GM18867 (cell line): ENCODE results near the gene SEMA6B.
"Not testable (repeated sequence)": the region's sequence is repeated elsewhere in the genome, so short reads cannot be mapped to it uniquely, and the experiment has no call there.

Source experiments
- ATAC-seq: cut with Tn5 transposase; IDR thresholded peaks from one replicate; pipeline ENCODE4 v1.9.1; 2021; ENCODE audit warnings: mild to moderate bottlenecking, moderate library complexity; ENCODE audit not compliant: unreplicated experiment

Gene SEMA6B

DNA sequence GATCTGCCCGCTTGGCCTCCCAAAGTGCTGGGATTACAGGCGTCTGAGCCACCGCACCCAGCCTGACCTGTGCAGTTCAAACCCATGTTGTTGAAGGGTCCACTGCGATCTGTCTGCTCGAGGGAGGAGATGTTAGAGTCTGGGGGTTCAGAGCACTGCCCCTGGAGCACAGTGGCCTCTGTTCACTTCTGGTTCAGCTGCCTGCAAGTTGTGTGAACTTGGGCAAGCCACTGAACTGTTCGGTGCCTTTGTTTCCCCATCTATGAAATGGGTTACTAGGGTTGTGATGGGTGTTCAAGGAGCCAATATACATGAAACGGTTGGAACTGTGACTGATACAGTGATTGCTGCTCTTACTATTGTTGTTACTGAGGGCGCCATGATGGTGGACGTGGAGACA is 26.1 kb downstream of the SEMA6B start:
- ATAC-seq: no peak

DNA sequence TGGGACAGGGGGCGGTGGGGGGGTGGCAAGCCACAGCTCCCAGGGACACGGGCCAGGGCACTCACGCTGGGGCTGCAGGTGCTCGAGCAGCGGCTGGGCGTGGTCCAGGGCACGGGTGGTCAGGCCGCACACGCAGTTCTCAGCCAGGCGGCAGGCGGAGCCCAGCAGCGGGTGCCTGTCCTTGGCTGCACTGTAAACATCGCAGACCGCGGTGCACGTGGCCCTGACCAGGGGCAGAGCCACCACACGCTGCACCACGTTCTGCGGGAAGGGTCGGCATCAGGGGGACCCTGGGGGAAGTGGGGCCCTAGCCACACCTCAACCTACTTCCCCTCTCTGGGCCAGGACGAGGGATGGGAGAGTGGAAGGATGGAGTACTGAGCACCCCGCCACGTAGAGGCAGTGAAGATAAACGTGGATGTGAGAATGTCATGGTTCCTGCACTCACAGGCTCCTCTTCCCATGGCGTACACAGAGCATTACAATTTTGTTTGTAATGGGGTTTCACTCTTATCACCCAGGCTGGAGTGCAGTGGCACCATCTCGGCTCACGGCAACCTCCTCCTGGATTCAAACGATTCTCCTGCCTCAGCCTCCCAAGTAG is 27.8 kb downstream of the SEMA6B start:
- ATAC-seq: no peak

DNA sequence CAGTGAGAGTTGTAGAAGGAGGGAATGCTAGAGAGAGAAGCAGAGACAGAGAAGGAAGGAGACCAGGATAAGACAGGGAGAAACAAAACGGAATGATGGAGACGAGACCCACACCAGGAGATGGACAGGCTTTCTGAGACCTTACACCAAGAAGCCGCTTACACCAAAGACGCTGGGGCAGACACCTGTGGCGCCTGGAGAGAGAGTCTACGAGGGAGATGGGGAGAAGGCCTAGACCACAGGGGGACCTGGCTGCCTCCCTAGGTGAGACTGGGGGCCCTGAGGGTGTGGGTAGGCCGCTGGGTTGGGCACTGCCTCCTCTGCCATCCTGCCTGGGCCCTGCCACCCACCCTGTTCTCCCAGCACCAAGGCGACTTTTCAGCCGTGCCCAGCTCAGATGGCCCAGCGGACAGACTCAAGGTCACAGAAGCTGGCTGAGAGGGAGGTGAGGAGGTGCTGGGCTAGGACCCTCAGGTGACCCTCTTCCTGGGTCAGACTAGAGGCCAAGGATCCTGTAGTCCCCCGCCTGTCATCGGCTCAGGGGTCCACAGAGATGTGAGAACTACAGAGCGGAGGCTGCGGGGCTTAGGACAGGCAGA is 29.5 kb downstream of the SEMA6B start:
- no peak for ATAC-seq

DNA sequence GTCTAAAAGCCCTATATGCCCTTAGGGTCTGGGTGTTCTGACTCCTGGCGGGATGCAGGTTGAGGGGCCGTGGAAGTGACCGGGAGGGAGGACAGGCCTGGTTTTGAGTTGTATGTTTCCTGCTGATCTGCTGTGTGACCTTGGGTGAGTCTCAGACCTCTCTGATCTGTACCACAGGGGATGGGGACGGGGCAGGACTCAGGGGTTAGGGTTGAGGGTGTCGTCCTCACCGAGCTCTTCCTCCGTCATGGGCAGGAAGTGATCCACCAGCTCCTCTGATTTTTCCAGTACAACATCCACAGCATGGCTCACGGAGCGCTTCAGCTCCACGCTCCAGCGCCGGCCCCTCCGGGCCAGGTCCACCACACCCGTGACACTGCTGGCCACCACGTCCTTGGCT is 30.6 kb downstream of the SEMA6B start:
- ATAC-seq: no peak

DNA sequence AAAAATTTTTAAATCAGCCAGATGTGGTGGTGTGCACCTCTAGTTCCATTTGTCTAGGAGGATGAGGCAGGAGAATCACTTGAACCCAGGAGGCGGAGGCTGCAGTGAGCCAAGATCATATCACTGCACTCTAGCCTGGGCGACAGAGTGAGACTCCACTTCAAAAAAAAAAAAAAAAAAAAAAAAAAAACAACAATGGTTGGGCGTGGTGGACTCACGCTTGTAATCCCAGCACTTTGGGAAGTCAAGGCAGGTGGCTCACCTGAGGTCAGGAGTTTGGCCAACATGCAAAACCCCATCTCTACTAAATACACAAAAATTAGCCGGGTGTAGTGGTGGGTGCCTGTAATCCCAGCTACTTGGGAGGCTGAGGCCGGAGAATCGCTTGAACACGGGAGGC is 32.1 kb downstream of the SEMA6B start:
- ATAC-seq: not testable (repeated sequence)

DNA sequence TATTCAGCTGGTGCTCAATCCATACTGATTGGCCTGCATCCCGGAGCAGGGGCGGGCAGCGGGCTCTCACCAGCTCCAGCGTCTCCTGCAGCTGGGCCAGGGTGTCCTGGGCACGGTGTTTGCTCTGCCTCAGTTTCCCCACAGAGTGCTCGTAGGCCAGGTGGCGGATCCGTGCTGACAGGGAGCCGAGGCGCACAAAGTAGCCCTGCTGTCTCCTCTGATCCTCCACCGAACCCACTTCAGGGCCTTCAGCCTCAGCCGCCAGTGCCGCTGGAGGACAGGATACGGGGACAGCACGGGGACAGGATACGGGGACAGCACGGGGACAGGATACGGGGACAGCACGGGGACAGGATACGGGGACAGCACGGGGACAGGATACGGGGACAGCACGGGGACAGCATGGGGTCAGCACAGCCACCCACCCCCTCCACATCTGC is 33.9 kb downstream of the SEMA6B start:
- no peak for ATAC-seq

DNA sequence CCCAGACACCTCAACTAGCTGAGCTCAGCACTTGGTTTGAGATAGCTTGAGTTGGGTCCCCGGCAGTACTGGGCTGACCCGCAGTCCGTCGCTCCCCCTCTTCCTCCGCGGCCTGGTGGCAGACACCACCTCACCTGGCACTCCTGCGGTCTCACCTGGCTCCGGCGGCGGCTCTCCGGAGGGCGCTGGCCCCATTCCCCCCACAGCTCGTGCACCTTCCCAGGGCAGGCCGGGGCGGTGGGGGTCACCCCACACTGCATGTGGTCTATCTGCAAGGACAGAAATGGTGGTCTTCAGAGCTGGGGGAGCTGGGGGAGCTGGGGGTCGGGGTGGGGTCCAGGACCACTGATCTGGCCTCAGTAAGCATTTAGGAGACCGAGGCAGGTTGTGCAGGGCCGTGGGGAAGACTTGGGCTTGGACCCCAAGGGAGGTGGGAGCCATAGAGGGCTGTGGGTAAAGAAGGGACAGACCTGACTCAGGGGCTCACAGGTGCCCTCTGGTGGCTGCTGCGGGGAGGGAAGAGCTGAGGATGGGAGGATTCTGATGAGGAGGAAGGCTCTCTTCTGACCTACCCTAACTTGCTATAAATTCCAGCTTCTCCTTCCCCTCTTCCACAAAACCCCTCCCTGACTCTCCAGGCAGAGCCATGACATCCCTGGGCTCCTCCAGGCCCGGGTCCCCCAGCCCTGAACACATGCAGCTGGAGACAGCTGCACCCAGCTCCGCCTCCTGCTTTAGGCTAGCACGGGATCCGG is 34.5 kb downstream of the SEMA6B start:
- ATAC-seq: no peak

DNA sequence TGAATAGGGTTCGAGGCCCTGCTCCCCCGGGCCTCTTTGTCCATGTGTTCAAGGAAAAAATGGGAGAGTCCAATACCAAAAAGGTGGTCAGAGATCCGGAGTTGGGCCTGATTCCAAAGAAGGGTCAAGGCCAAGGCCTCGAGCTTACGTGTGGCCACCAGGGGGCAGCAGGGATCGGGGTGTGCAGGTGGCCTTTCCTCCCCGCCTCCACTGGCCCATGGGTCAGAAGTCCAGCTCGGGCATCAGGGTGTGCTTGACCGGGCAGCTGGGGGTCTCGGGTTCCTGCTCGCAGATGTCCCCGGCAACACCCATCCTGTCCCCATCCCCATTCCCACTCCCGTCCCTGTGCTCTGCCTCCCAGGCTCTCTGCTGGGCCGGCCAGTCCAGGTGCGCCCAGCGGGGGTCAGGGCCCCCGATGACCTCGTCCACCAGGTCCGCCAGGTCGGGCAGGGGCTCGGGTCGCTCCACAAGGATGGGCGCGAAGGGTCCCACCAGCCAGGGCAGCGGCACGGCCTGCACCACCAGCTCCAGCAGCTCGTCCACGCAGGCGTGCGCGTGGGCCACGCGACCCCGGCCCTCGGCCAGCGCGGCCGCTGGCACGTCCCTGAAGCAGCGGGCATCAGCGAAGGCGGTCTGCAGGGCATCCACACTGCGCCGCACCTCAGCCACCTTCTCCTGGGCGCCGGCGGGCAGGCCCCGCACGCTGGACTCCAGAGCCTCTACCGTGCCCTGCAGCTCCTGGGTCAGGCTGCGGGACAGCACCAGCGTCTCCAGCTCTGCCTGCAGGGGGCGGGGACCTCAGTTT is 36.0 kb downstream of the SEMA6B start:
- no peak for ATAC-seq

DNA sequence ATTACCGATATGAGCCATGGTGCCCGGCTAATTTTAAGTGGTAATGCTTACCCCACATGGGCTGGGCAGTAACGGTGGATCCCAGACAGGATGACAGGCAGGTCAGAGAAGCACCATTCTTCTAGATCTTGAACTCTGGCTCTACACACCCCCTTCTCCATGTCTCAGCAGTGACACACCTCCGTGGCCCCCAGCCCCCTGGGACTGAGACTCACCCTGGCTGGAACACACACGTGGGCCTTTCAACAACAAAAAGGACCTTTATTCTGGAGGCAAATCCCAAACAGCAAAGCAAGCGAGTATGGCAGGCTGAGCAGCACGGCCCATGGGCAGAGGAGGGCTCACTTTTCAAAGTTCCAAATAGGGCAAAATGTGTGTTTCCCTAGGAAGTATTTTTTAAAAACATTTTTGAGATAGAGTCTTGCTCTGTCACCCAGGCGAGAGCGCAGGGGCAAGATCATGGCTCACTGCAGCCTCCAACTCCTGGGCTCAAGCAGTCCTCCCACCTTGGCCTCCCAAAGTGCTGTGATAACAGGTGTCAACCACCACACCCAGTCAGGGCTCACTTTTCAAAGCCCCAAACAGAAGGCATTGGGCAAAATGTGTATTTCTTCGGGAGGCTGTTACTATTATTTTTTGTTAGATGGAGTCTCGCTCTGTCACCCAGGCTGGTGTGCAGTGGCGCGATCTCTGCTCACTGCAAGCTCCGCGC is 37.0 kb downstream of the SEMA6B start:
- ATAC-seq: no peak

DNA sequence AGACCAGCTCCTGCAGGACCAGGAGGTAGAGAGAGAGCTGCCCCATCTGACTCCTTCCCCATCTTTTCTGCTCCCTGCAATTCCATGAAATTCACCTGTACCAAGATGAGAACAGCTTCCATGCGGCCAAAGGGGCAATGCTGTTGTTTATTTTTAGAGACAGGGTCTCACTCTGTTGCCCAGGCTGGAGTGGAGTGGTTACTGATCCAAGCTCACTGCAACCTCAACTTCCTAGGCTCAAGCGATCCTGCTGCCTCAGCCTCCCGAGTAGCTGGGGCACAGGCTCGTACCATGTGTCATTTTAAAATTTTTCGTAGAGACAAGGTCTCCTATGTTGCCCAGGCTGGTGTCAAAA is 37.6 kb downstream of the SEMA6B start:
- no peak for ATAC-seq

DNA sequence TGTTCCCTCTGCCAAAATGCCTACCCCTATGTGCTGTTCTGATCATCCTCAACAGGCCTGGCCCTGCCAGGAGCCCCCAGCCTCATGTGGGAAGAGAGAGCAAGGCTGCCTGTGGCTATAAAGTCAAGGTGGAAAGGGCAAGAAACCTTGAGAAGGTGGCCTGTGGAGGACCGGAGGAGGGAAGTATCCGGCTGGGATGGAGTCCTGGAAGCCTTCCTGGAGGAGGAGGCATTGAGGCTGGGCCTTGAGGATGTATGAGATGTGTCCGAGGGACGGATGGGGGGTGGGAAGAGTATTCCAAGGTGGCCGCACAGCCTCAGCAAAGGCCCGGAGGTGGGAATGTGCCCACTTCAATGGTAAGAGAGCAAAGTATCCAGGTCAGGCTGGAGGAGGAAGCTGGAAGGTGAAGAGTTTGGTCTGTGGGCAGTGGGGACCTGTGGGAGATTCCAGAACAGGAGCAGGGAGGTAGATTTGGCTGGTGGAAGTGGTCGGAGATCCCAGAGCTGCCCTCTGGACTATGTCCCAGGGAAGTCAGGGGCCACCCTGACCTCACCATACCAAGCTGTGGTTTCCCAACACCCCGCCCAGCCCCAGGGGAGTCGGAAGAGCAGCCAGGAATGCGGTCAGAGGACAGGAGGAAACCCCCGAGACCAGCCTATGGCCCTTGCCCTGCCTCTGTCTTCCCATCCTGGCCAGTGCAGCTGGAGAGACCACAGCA is 38.2 kb downstream of the SEMA6B start:
- ATAC-seq: no peak

DNA sequence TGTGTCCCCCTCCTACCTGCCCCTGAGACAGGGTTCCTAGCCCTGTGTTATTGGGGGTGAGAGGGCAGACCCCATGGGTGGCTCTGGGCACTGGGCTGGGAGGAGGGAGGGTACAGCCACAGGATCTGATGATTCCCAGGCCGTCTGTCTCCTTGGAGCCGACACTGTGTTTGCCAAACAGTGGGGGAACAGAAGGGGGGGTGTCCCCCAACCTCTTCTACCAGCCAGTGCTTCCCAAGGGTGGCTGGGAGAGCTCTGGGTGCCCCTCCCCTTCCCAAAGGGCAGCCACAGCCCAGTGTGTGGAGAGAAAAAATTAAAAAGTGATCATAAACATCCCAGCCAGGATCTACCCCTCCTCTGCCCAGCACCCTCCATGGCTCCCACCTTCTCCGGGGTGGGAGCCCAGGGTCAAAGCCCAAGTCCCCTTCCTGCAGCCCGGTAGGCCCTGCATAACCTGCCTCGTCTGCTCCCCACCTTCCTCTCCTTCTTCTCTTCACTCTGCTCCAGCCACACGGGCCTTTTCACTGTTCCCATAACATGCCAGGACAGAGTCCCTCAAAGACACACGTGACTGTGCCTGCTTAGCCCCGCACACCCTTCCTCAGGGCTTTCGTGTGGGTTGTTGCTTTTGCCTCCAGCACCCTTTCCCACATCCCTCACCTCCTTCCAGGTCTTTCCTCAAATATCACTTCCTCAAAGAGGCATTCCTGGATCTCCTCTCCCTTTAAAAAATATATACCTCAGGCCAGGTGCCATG is 39.8 kb downstream of the SEMA6B start:
- no peak for ATAC-seq

DNA sequence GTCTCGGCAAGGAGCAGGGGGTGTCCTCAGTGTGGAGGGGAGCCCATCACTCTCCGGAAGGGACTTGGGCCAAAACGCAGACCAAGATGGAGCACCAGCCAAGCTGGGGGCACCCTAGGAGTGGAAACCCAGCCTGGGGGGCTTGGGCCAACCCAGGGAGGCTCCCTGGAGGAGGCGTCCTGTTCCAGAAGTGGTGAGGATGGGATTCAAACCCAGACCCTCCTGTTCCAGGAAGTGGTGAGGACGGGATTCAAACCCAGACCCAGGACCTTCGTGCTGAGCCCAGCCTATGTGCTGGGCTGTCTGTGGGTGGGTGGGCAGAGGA is 40.4 kb downstream of the SEMA6B start:
- ATAC-seq: no peak

DNA sequence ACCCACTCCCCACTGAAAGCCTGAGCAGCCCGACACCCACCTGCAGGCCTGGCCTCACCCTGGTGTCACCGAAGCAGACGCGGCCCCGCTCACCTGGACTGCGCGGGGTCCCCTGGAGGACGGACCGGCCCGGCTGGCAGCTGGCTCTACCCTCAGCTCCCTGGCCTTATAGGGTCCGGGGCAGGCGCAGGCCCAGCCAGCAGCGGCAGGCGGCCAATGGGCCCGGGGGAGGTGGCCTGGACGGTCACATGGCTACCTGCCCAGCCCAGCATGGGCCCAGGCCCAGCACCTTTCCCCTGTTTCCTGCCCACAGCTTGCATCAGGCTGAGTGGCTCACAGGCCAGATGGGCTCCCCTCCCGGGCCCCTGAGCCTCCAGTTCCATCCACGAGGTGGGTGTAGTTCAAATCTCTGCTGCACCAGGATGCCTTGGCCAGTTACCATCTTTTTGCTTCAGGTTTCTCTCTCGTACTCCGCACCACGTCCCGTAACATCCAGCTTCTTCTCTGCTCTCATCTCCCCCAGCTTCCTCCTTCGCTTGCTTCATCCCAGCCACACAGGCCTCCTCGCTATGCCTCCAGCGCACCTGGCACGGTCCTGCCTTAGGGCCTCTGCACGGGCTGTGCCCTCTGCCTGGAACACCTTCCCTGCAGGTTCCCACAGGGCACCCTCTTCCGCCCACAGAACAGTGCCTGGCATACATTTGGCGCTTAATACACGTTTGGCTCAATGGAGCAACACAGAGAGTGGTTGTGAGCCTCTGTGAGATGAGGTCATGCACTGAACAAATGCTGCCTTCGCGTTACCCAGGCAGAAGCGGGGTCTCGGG is 40.9 kb downstream of the SEMA6B start, which contains the start of gene PLIN4:
Gene PLIN4, minus strand, starts transcription at position 142 of the 827 bp plus-strand sequence. CDS start 214 bp downstream, outside the sequence.
- ATAC-seq: no peak

DNA sequence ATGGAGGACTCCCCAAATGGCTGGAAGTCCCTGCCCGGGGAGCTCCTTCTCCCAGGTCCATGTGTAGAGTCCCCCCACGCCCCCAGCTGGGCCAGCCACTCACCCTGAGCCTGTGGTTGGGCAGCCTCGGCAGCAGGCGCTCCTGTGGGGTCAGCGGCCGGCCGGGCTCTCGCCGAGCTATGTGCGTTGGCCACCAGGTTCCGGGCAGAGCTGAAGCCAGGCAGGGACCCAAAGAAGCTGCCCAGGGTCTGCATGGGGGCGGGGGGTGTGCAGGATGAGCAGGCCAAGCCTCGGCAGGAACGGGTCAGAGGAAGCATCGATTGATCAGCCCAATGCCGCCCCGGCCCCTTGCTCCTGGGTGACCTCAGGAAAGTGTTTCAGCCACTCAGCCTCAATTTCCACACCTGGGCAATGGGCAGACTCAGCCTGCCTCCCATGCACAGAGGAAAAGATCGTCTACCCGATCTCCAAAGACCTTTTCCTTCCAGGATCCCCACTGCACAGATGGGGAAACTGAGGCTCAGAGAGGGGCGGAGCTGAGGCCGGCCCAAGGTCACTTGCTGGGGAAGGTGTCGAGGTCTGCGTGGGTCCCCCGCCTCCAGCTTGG is 41.9 kb downstream of the SEMA6B start:
- no peak for ATAC-seq

DNA sequence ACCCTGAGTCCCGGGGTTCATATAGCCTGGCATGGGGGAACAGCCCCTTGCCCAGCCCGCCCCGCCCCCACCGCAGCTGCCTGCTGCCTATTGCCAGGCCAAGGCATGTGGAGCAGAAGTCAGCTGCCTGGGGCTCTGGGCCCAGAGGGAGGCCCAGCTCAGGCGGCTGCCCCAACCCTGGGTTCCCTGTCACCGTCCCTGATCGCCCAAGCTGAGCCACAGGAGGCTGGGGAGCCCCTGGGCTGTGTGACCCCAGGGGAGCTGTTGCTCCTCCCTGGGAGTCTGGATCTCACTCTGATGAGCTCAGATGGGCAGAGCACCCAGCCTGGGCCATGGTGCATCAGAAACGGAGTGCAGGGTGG is 42.6 kb downstream of the SEMA6B start:
- no peak for ATAC-seq

DNA sequence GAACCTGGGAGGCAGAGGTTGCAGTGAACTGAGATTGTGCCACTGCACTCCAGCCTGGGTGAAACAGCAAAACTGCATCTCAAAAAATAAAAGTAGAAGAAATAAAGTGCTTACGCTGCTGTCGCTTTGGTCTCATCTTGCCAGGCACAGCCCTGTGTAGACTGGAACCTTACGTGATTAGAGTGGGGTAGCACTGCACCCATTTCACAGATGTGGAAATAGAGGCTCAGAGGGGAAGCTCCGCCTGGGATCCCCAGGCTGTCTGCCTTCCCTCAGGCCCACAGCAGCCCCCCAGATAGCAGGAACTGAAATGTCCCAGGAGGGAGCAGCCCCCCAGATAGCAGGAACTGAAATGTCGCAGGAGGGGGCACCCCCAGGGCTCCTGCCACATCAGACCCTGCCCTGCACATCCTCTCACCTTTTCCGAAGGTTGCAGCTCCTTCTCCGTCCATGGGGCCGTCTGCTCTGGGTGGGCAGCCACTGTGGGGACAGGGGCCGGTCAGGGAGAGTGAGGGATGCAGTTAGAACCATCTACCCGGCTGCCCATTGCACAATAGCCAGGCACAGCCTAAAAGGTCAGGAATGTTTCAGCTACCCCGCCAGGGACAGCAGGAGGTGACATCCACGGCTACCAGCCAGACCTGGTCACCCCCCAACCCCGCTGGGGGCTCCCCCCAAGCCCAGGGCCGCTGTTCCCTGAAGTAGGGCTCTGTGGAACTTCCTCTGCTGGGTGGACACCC is 43.1 kb downstream of the SEMA6B start:
- ATAC-seq: no peak

DNA sequence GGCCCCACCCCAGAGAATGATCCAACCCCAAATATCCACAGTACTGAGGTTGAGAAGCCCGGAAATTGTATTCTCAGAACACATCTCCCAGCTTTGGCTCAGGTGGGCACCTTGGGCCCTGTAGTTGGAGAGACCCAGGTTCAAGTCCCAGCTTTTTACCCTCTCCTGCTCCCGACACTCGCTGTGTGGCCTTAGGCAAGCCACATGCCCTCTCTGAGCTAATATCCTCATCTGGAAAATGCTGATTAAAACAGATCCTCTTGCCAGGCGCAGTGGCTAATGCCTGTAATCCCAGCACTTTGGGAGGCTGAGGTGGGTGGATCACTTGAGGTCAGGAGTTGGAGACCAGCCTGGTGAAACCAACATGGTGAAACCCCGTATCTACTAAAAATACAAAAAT is 43.8 kb downstream of the SEMA6B start:
- no peak for ATAC-seq
